WTC11 (cell line): ENCODE results near the gene RHOBTB1. TPM values are rescaled to one million over a fixed set of nuclear protein-coding genes. Genes with fewer than 3 reads are reported as not detected.

ENCODE experiments used
- ATAC-seq: fragments of 200-7000 bp; cut with Tn5 transposase; 2 replicates; pipeline ENCODE4 v1.10.0; 2021; ENCODE audit warnings: mild to moderate bottlenecking, moderate library complexity
- CTCF ChIA-PET: fragments of 300-600 bp; sonication (Branson Sonifier 250); formaldehyde crosslinking; loops from one replicate; lab custom pipeline; 2021; ENCODE audit warnings: antibody characterized with exemption; lab: Charles Lee
- POLR2A ChIA-PET: fragments of 350-600 bp; sonication (Branson Sonifier 250); formaldehyde crosslinking; loops from one replicate; lab custom pipeline; 2021; ENCODE audit warnings: antibody characterized with exemption; lab: Charles Lee
- DNase-seq: peaks from one replicate; pipeline ENCODE4 v3.0.0; 2021; ENCODE audit warnings: low spot score
- H3K27ac Mint-ChIP-seq: 2 replicates; pipeline ENCODE4 v1.8.0; 2021; ENCODE audit warnings: mixed read lengths
- H3K27me3 Mint-ChIP-seq: 2 replicates; pipeline ENCODE4 v1.8.0; 2021; ENCODE audit warnings: low read depth, mild to moderate bottlenecking, moderate library complexity, mixed read lengths
- H3K36me3 Mint-ChIP-seq: 2 replicates; pipeline ENCODE4 v1.8.0; 2021; ENCODE audit warnings: mixed read lengths
- H3K4me1 Mint-ChIP-seq: 2 replicates; pipeline ENCODE4 v1.8.0; 2022; ENCODE audit warnings: mixed read lengths
- H3K4me3 Mint-ChIP-seq: 2 replicates; pipeline ENCODE4 v1.8.0; 2021; ENCODE audit warnings: mild to moderate bottlenecking, moderate library complexity, mixed read lengths
- H3K9me3 Mint-ChIP-seq: 2 replicates; pipeline ENCODE4 v1.8.0; 2021; ENCODE audit warnings: mixed read lengths
- ELF4 ChIP-seq: sonication (generic); formaldehyde crosslinking; IDR thresholded peaks from 2 replicates; pipeline ENCODE4 v1.8.1; 2022; ENCODE audit warnings: low read depth, mild to moderate bottlenecking, moderate library complexity, missing genetic modification reagents
- ESRRA ChIP-seq: sonication (generic); formaldehyde crosslinking; IDR thresholded peaks from 2 replicates; pipeline ENCODE4 v1.8.1; 2022; ENCODE audit warnings: mild to moderate bottlenecking, missing genetic modification reagents, borderline replicate concordance
- FOXJ3 ChIP-seq: sonication (generic); formaldehyde crosslinking; IDR thresholded peaks from 2 replicates; pipeline ENCODE4 v1.9.0; 2021; ENCODE audit warnings: missing genetic modification reagents, mild to moderate bottlenecking, borderline replicate concordance
- HMGA2 ChIP-seq: fragments of 250-450 bp; sonication (Bioruptor Pico); IDR thresholded peaks from 2 replicates; pipeline ENCODE4 v1.4.0; 2021; ENCODE audit warnings: mild to moderate bottlenecking, moderate library complexity
- NR1H2 ChIP-seq: sonication (generic); formaldehyde crosslinking; IDR thresholded peaks from 2 replicates; pipeline ENCODE4 v1.9.0; 2021; ENCODE audit warnings: mild to moderate bottlenecking, moderate library complexity, missing genetic modification reagents
- ZBTB21 ChIP-seq: sonication (generic); formaldehyde crosslinking; IDR thresholded peaks from 2 replicates; pipeline ENCODE4 v1.8.1; 2023; ENCODE audit warnings: mild to moderate bottlenecking, missing genetic modification reagents, borderline replicate concordance
- ZNF416 ChIP-seq: fragments of 250-450 bp; sonication (Bioruptor Pico); IDR thresholded peaks from 2 replicates; pipeline ENCODE4 v1.9.0; 2021; ENCODE audit warnings: mild to moderate bottlenecking, inconsistent platforms
- ZNF423 ChIP-seq: fragments of 250-450 bp; sonication (Bioruptor Pico); IDR thresholded peaks from 2 replicates; pipeline ENCODE4 v2.1.2; 2022; ENCODE audit warnings: mild to moderate bottlenecking, moderate library complexity
- total RNA-seq: library from RNA; stranded (reverse); gene quantifications from 3 replicates; pipeline ENCODE4 v1.2.3, GENCODE V29; 2021
- TF ChIP-seq, protein P1 (sequence below): sonication (generic); formaldehyde crosslinking; IDR thresholded peaks from 2 replicates; pipeline ENCODE4 v1.8.0; 2022; ENCODE audit warnings: mild to moderate bottlenecking, missing genetic modification reagents
- TF ChIP-seq, protein P2 (sequence below): fragments of 250-450 bp; sonication (Bioruptor Pico); IDR thresholded peaks from 2 replicates; pipeline ENCODE4 v1.9.0; 2021; ENCODE audit warnings: moderate library complexity, mild to moderate bottlenecking, inconsistent platforms, borderline replicate concordance
- TF ChIP-seq, protein P3 (sequence below): sonication (generic); formaldehyde crosslinking; IDR thresholded peaks from 2 replicates; pipeline ENCODE4 v1.8.1; 2022; ENCODE audit warnings: low read depth, missing genetic modification reagents, borderline replicate concordance
- TF ChIP-seq, protein P4 (sequence below): sonication (generic); formaldehyde crosslinking; IDR thresholded peaks from 2 replicates; pipeline ENCODE4 v1.8.0; 2022; ENCODE audit warnings: mild to moderate bottlenecking, missing genetic modification reagents
- TF ChIP-seq, protein P5 (sequence below): sonication (generic); formaldehyde crosslinking; IDR thresholded peaks from 2 replicates; pipeline ENCODE4 v1.8.1; 2023; ENCODE audit warnings: mild to moderate bottlenecking, missing genetic modification reagents, borderline replicate concordance
- TF ChIP-seq, protein P6 (sequence below): sonication (generic); formaldehyde crosslinking; IDR thresholded peaks from 2 replicates; pipeline ENCODE4 v1.8.1; 2023; ENCODE audit warnings: mild to moderate bottlenecking, missing genetic modification reagents, moderate library complexity
- TF ChIP-seq, protein P7 (sequence below): sonication (generic); formaldehyde crosslinking; conservative IDR thresholded peaks from 2 replicates; pipeline ENCODE4 v1.8.1; 2023; ENCODE audit warnings: mild to moderate bottlenecking, low read depth, missing genetic modification reagents, moderate library complexity
- TF ChIP-seq, protein P8 (sequence below): sonication (generic); formaldehyde crosslinking; IDR thresholded peaks from 2 replicates; pipeline ENCODE4 v1.8.1; 2023; ENCODE audit warnings: mild to moderate bottlenecking, missing genetic modification reagents
- TF ChIP-seq, protein P9 (sequence below): fragments of 250-450 bp; sonication (Bioruptor Pico); conservative IDR thresholded peaks from 2 replicates; pipeline ENCODE4 v1.9.0; 2021; ENCODE audit warnings: mild to moderate bottlenecking

RHOBTB1 gene
- total RNA-seq, 1 experiment from 2014 or later, result 6.9 TPM

DNA sequence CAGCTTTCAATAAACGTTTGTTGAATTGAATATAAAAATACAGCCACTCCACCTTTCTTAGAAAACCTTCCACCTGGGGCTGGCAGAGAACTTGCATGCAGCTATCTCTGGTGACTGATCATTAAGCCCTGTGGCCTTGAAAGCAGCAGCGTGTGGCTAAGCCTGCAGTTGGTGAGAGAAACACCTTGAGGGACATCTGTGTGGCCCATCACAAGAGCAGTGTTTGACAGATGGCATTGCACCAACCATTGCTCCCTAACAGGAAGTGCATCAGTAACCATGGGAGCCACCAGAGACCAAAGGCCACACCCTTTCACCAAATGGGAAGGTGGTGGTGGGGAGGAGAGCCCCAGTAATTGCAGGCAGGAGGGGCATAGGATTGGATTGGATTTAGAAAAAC is 22.4 kb downstream of the RHOBTB1 start:
- Mint-ChIP-seq H3K9me3 (peaks cover 21% of the 10 kb centered on the region), H3K4me1 (peaks cover 7% of the 10 kb centered on the region), H3K27me3 (no peaks in the 10 kb centered on the region), H3K36me3 (0 out of 2 replicates have a peak, but pooled peaks cover 3% of the 10 kb centered on the region), H3K27ac (no peak overlapping the region), H3K4me3 (no peak overlapping the region)
- ChIA-PET POLR2A (interaction anchor here (1.0 kb wide), 1 partner anchor 511 kb away, joined by 3 read pairs; no protein-coding TSS in a partner anchor), CTCF (no interaction called here)
- TF ChIP-seq, protein P1, sequence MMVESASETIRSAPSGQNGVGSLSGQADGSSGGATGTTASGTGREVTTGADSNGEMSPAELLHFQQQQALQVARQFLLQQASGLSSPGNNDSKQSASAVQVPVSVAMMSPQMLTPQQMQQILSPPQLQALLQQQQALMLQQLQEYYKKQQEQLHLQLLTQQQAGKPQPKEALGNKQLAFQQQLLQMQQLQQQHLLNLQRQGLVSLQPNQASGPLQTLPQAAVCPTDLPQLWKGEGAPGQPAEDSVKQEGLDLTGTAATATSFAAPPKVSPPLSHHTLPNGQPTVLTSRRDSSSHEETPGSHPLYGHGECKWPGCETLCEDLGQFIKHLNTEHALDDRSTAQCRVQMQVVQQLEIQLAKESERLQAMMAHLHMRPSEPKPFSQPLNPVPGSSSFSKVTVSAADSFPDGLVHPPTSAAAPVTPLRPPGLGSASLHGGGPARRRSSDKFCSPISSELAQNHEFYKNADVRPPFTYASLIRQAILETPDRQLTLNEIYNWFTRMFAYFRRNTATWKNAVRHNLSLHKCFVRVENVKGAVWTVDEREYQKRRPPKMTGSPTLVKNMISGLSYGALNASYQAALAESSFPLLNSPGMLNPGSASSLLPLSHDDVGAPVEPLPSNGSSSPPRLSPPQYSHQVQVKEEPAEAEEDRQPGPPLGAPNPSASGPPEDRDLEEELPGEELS (CRISPR knock-in tag), result no peak
- DNase-seq (no peak), ATAC-seq (no peak)

DNA sequence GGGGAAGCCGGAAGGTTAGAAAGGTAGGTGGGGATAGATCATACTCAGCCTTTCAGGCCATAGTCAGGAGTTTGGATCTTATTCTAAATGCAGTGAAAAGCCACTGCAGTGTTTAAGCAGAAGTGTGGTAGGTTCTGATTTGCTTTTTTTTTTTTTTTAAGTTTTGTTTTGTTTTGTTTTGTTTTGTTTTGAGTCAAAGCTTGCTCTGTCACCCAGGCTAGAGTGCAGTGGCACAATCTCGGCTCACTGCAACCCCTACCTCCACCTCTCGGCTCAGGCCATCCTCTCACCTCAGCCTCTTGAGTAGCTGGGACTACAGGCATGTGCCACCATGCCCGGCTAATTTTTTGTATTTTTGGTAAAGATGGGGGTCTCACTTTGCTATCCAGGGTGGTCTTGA is 23.5 kb downstream of the RHOBTB1 start:
- POLR2A ChIA-PET, result interaction anchor here (1.0 kb wide), 1 partner anchor 512 kb away, joined by 3 read pairs; no protein-coding TSS in a partner anchor
- Mint-ChIP-seq H3K4me3 (no peak overlapping the region), H3K9me3 (peaks cover 19% of the 10 kb centered on the region), H3K36me3 (0 out of 2 replicates have a peak, but pooled peaks cover 3% of the 10 kb centered on the region), H3K4me1 (peaks cover 7% of the 10 kb centered on the region), H3K27ac (no peak overlapping the region), H3K27me3 (no peaks in the 10 kb centered on the region)
- no peak for ATAC-seq
- CTCF ChIA-PET, result interaction anchor here (0.7 kb wide), 2 partner anchors 65 to 134 kb away, joined by 3 to 4 read pairs; no protein-coding TSS in a partner anchor
- no peak for DNase-seq
- TF ChIP-seq NR1H2 (CRISPR knock-in tag) (no peak), ZBTB21 (CRISPR knock-in tag) (no peak), ZNF416 (CRISPR knock-in tag) (no peak), ZNF423 (CRISPR knock-in tag) (no peak), ELF4 (CRISPR knock-in tag) (no peak), FOXJ3 (CRISPR knock-in tag) (no peak), ESRRA (CRISPR knock-in tag) (no peak), HMGA2 (CRISPR knock-in tag) (no peak)
- TF ChIP-seq, protein P2, sequence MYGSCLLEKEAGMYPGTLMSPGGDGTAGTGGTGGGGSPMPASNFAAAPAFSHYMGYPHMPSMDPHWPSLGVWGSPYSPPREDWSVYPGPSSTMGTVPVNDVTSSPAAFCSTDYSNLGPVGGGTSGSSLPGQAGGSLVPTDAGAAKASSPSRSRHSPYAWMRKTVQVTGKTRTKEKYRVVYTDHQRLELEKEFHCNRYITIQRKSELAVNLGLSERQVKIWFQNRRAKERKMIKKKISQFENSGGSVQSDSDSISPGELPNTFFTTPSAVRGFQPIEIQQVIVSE (CRISPR knock-in tag), result no peak
- TF ChIP-seq, protein P3, sequence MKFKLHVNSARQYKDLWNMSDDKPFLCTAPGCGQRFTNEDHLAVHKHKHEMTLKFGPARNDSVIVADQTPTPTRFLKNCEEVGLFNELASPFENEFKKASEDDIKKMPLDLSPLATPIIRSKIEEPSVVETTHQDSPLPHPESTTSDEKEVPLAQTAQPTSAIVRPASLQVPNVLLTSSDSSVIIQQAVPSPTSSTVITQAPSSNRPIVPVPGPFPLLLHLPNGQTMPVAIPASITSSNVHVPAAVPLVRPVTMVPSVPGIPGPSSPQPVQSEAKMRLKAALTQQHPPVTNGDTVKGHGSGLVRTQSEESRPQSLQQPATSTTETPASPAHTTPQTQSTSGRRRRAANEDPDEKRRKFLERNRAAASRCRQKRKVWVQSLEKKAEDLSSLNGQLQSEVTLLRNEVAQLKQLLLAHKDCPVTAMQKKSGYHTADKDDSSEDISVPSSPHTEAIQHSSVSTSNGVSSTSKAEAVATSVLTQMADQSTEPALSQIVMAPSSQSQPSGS (CRISPR knock-in tag), result no peak
- TF ChIP-seq, protein P4, sequence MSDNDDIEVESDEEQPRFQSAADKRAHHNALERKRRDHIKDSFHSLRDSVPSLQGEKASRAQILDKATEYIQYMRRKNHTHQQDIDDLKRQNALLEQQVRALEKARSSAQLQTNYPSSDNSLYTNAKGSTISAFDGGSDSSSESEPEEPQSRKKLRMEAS (CRISPR knock-in tag), result no peak
- TF ChIP-seq, protein P5, sequence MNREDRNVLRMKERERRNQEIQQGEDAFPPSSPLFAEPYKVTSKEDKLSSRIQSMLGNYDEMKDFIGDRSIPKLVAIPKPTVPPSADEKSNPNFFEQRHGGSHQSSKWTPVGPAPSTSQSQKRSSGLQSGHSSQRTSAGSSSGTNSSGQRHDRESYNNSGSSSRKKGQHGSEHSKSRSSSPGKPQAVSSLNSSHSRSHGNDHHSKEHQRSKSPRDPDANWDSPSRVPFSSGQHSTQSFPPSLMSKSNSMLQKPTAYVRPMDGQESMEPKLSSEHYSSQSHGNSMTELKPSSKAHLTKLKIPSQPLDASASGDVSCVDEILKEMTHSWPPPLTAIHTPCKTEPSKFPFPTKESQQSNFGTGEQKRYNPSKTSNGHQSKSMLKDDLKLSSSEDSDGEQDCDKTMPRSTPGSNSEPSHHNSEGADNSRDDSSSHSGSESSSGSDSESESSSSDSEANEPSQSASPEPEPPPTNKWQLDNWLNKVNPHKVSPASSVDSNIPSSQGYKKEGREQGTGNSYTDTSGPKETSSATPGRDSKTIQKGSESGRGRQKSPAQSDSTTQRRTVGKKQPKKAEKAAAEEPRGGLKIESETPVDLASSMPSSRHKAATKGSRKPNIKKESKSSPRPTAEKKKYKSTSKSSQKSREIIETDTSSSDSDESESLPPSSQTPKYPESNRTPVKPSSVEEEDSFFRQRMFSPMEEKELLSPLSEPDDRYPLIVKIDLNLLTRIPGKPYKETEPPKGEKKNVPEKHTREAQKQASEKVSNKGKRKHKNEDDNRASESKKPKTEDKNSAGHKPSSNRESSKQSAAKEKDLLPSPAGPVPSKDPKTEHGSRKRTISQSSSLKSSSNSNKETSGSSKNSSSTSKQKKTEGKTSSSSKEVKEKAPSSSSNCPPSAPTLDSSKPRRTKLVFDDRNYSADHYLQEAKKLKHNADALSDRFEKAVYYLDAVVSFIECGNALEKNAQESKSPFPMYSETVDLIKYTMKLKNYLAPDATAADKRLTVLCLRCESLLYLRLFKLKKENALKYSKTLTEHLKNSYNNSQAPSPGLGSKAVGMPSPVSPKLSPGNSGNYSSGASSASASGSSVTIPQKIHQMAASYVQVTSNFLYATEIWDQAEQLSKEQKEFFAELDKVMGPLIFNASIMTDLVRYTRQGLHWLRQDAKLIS (CRISPR knock-in tag), result no peak
- TF ChIP-seq, protein P6, sequence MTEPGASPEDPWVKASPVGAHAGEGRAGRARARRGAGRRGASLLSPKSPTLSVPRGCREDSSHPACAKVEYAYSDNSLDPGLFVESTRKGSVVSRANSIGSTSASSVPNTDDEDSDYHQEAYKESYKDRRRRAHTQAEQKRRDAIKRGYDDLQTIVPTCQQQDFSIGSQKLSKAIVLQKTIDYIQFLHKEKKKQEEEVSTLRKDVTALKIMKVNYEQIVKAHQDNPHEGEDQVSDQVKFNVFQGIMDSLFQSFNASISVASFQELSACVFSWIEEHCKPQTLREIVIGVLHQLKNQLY (CRISPR knock-in tag), result no peak
- TF ChIP-seq, protein P7, sequence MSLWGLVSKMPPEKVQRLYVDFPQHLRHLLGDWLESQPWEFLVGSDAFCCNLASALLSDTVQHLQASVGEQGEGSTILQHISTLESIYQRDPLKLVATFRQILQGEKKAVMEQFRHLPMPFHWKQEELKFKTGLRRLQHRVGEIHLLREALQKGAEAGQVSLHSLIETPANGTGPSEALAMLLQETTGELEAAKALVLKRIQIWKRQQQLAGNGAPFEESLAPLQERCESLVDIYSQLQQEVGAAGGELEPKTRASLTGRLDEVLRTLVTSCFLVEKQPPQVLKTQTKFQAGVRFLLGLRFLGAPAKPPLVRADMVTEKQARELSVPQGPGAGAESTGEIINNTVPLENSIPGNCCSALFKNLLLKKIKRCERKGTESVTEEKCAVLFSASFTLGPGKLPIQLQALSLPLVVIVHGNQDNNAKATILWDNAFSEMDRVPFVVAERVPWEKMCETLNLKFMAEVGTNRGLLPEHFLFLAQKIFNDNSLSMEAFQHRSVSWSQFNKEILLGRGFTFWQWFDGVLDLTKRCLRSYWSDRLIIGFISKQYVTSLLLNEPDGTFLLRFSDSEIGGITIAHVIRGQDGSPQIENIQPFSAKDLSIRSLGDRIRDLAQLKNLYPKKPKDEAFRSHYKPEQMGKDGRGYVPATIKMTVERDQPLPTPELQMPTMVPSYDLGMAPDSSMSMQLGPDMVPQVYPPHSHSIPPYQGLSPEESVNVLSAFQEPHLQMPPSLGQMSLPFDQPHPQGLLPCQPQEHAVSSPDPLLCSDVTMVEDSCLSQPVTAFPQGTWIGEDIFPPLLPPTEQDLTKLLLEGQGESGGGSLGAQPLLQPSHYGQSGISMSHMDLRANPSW (CRISPR knock-in tag), result no peak
- TF ChIP-seq, protein P8, sequence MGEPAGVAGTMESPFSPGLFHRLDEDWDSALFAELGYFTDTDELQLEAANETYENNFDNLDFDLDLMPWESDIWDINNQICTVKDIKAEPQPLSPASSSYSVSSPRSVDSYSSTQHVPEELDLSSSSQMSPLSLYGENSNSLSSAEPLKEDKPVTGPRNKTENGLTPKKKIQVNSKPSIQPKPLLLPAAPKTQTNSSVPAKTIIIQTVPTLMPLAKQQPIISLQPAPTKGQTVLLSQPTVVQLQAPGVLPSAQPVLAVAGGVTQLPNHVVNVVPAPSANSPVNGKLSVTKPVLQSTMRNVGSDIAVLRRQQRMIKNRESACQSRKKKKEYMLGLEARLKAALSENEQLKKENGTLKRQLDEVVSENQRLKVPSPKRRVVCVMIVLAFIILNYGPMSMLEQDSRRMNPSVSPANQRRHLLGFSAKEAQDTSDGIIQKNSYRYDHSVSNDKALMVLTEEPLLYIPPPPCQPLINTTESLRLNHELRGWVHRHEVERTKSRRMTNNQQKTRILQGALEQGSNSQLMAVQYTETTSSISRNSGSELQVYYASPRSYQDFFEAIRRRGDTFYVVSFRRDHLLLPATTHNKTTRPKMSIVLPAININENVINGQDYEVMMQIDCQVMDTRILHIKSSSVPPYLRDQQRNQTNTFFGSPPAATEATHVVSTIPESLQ (CRISPR knock-in tag), result no peak
- TF ChIP-seq, protein P9, sequence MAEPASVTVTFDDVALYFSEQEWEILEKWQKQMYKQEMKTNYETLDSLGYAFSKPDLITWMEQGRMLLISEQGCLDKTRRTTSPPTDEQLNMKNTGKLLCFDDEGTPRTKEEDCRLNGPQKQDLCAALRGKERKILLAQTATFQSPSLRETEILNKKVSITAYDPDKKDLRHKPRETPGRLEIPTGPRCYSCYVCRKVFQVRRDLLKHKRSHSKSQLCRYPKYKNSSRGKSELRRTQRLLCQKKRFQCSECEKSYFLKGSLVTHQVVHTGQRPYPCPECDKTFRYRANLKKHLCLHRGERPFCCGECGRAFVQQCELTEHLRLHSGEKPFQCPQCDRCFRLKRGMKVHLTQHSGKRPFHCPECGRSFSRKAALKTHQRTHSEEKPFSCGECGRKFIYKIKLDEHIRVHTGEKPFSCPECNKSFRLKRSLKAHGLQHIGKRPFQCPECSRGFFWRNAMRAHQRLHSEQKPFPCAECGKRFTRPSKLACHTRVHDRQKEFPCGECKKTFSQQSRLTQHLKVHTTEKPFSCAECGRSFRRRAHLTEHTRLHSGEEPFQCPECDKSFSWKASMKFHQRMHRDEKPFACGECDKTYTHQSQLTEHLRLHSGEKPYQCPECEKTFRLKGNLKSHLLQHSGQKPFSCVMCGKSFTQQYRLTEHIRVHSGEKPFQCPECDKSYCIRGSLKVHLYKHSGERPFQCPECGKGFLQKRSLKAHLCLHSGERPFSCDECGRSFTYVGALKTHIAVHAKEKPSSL, result no peak
